ENCODE results near the gene TMEM132D. TPM values are rescaled to one million over a fixed set of nuclear protein-coding genes. Genes with fewer than 3 reads are reported as not detected.

Gene TMEM132D
- total and polyA plus RNA-seq, 4 experiments from 2014 or later = not detected

GRCh38 chr12:129258781-129259318 is 645.0 kb downstream of the TMEM132D start:
- H3K4me1 Mint-ChIP-seq = no peaks in the 10 kb centered on the region
- intact Hi-C loops (cut with micrococcal nuclease) = no loop called here
- ChIA-PET POLR2A (ENCODE audit: partially characterized antibody) (no interaction called here), CTCF (ENCODE audit: partially characterized antibody) (no interaction called here)
- H3K4me1 ChIP-seq (ENCODE audit: insufficient read depth, low read length) = no peaks in the 10 kb centered on the region
- peaks cover 4 to 26% (median 13%) of the 10 kb centered on the region in 8 donors for H3K9me3 Mint-ChIP-seq
- no peak for DNase-seq
- no peaks in the 10 kb centered on the region for H3K36me3 Mint-ChIP-seq
- no peaks in the 10 kb centered on the region for H3K27me3 Mint-ChIP-seq
- no peak overlapping the region for H3K27ac ChIP-seq (ENCODE audit: low read depth, low read length)
- H3K4me3 Mint-ChIP-seq = no peak overlapping the region
- no peaks in the 10 kb centered on the region for H3K36me3 ChIP-seq (ENCODE audit: insufficient read depth, low read length)
- no peak overlapping the region for H3K4me3 ChIP-seq (ENCODE audit: low read length in 2 of 2)
- H3K27me3 ChIP-seq (ENCODE audit: insufficient read depth, low read length) = no peaks in the 10 kb centered on the region
- H3K9me3 ChIP-seq (ENCODE audit: control insufficient read depth in 1 of 2, low read length in 2 of 2) = no peaks in the 10 kb centered on the region
- no peak overlapping the region for H3K27ac Mint-ChIP-seq

GRCh38 chr12:129257524-129257923 is 646.3 kb downstream of the TMEM132D start:
- no peaks in the 10 kb centered on the region for H3K4me1 Mint-ChIP-seq
- Histone ChIP-seq H3K4me1 (ENCODE audit: insufficient read depth, low read length) (no peaks in the 10 kb centered on the region), H3K4me3 (ENCODE audit: low read length in 2 of 2) (no peak overlapping the region), H3K9me3 (ENCODE audit: control insufficient read depth in 1 of 2, low read length in 2 of 2) (no peaks in the 10 kb centered on the region), H3K36me3 (ENCODE audit: insufficient read depth, low read length) (no peaks in the 10 kb centered on the region), H3K27ac (ENCODE audit: low read depth, low read length) (no peak overlapping the region), H3K27me3 (ENCODE audit: insufficient read depth, low read length) (no peaks in the 10 kb centered on the region)
- H3K36me3 Mint-ChIP-seq = no peaks in the 10 kb centered on the region
- POLR2A ChIA-PET (ENCODE audit: partially characterized antibody) = no interaction called here
- H3K27ac Mint-ChIP-seq = no peak overlapping the region
- CTCF ChIA-PET (ENCODE audit: partially characterized antibody) = no interaction called here
- intact Hi-C loops (cut with micrococcal nuclease) = no loop called here
- peaks cover 4 to 17% (median 8%) of the 10 kb centered on the region in 8 donors for H3K9me3 Mint-ChIP-seq
- DNase-seq = no peak
- no peak overlapping the region for H3K4me3 Mint-ChIP-seq
- no peaks in the 10 kb centered on the region for H3K27me3 Mint-ChIP-seq

- H3K9me3 Mint-ChIP-seq = peaks cover 0 to 18% (median 12%) of the 10 kb centered on the region in 8 donors
- no peak overlapping the region for H3K27ac Mint-ChIP-seq
- H3K4me1 Mint-ChIP-seq = no peaks in the 10 kb centered on the region
- CTCF ChIA-PET (ENCODE audit: partially characterized antibody) = no interaction called here
- H3K4me3 Mint-ChIP-seq = no peak overlapping the region
- no peaks in the 10 kb centered on the region for H3K4me1 ChIP-seq (ENCODE audit: insufficient read depth, low read length)
- no peaks in the 10 kb centered on the region for H3K9me3 ChIP-seq (ENCODE audit: control insufficient read depth in 1 of 2, low read length in 2 of 2)
- H3K36me3 ChIP-seq (ENCODE audit: insufficient read depth, low read length) = no peaks in the 10 kb centered on the region
- no peak overlapping the region for H3K4me3 ChIP-seq (ENCODE audit: low read length in 2 of 2)
- POLR2A ChIA-PET (ENCODE audit: partially characterized antibody) = no interaction called here
- no peaks in the 10 kb centered on the region for H3K27me3 Mint-ChIP-seq
- no peaks in the 10 kb centered on the region for H3K27me3 ChIP-seq (ENCODE audit: insufficient read depth, low read length)
- intact Hi-C loops (cut with micrococcal nuclease) = no loop called here
- H3K36me3 Mint-ChIP-seq = peaks cover 0 to 1% of the 10 kb centered on the region in 2 donors
- no peak overlapping the region for H3K27ac ChIP-seq (ENCODE audit: low read depth, low read length)
- no peak for DNase-seq
Measured at GRCh38 chr12:129246630-129247029, 657.2 kb downstream of the TMEM132D start.

GRCh38 chr12:129245769-129246168 is 658.1 kb downstream of the TMEM132D start:
- CTCF ChIA-PET (ENCODE audit: partially characterized antibody) = no interaction called here
- intact Hi-C loops (cut with micrococcal nuclease) = no loop called here
- Histone ChIP-seq H3K27me3 (ENCODE audit: insufficient read depth, low read length) (no peaks in the 10 kb centered on the region), H3K4me3 (ENCODE audit: low read length in 2 of 2) (no peak overlapping the region), H3K9me3 (ENCODE audit: control insufficient read depth in 1 of 2, low read length in 2 of 2) (no peaks in the 10 kb centered on the region), H3K27ac (ENCODE audit: low read depth, low read length) (no peak overlapping the region), H3K4me1 (ENCODE audit: insufficient read depth, low read length) (no peaks in the 10 kb centered on the region), H3K36me3 (ENCODE audit: insufficient read depth, low read length) (no peaks in the 10 kb centered on the region)
- Mint-ChIP-seq H3K27ac (no peak overlapping the region), H3K4me1 (no peaks in the 10 kb centered on the region), H3K4me3 (no peak overlapping the region), H3K36me3 (peaks cover 0 to 1% of the 10 kb centered on the region in 2 donors), H3K27me3 (no peaks in the 10 kb centered on the region), H3K9me3 (peaks cover under 1 to 19% (median 15%) of the 10 kb centered on the region in 8 donors)
- no peak for DNase-seq
- POLR2A ChIA-PET (ENCODE audit: partially characterized antibody) = no interaction called here

GRCh38 chr12:129241852-129242251 is 662.0 kb downstream of the TMEM132D start:
- ChIA-PET POLR2A (ENCODE audit: partially characterized antibody) (no interaction called here), CTCF (ENCODE audit: partially characterized antibody) (no interaction called here)
- H3K27me3 Mint-ChIP-seq = peaks cover 0 to 1% of the 10 kb centered on the region in 2 donors
- Histone ChIP-seq H3K27ac (ENCODE audit: low read depth, low read length) (no peak overlapping the region), H3K27me3 (ENCODE audit: insufficient read depth, low read length) (no peaks in the 10 kb centered on the region), H3K4me1 (ENCODE audit: insufficient read depth, low read length) (no peaks in the 10 kb centered on the region), H3K4me3 (ENCODE audit: low read length in 2 of 2) (no peak overlapping the region), H3K36me3 (ENCODE audit: insufficient read depth, low read length) (no peaks in the 10 kb centered on the region), H3K9me3 (ENCODE audit: control insufficient read depth in 1 of 2, low read length in 2 of 2) (no peaks in the 10 kb centered on the region)
- no peak overlapping the region for H3K27ac Mint-ChIP-seq
- H3K36me3 Mint-ChIP-seq = no peaks in the 10 kb centered on the region
- intact Hi-C loops (cut with micrococcal nuclease) = no loop called here
- H3K4me1 Mint-ChIP-seq = no peaks in the 10 kb centered on the region
- H3K9me3 Mint-ChIP-seq = peaks cover 0 to 13% (median 7%) of the 10 kb centered on the region in 8 donors
- H3K4me3 Mint-ChIP-seq = no peak overlapping the region
- no peak for DNase-seq

- peaks cover 0 to 1% of the 10 kb centered on the region in 2 donors for H3K27me3 Mint-ChIP-seq
- Histone ChIP-seq H3K9me3 (ENCODE audit: control insufficient read depth in 1 of 2, low read length in 2 of 2) (no peaks in the 10 kb centered on the region), H3K27ac (ENCODE audit: low read depth, low read length) (no peak overlapping the region), H3K36me3 (ENCODE audit: insufficient read depth, low read length) (no peaks in the 10 kb centered on the region), H3K27me3 (ENCODE audit: insufficient read depth, low read length) (no peaks in the 10 kb centered on the region), H3K4me1 (ENCODE audit: insufficient read depth, low read length) (no peaks in the 10 kb centered on the region), H3K4me3 (ENCODE audit: low read length in 2 of 2) (no peak overlapping the region)
- H3K4me3 Mint-ChIP-seq = no peak overlapping the region
- H3K27ac Mint-ChIP-seq = no peak overlapping the region
- DNase-seq = no peak
- H3K4me1 Mint-ChIP-seq = no peaks in the 10 kb centered on the region
- POLR2A ChIA-PET (ENCODE audit: partially characterized antibody) = no interaction called here
- H3K9me3 Mint-ChIP-seq = peaks cover 0 to 13% (median 6%) of the 10 kb centered on the region in 8 donors
- H3K36me3 Mint-ChIP-seq = no peaks in the 10 kb centered on the region
- CTCF ChIA-PET (ENCODE audit: partially characterized antibody) = no interaction called here
- intact Hi-C loops (cut with micrococcal nuclease) = no loop called here
Measured at GRCh38 chr12:129237881-129238280, 665.9 kb downstream of the TMEM132D start.

GRCh38 chr12:129234209-129234608 is 669.6 kb downstream of the TMEM132D start:
- peaks cover 0 to 1% of the 10 kb centered on the region in 2 donors for H3K27me3 Mint-ChIP-seq
- H3K27ac ChIP-seq (ENCODE audit: low read depth, low read length) = no peak overlapping the region
- no peak overlapping the region for H3K27ac Mint-ChIP-seq
- no peak overlapping the region for H3K4me3 ChIP-seq (ENCODE audit: low read length in 2 of 2)
- H3K4me1 Mint-ChIP-seq = no peaks in the 10 kb centered on the region
- ChIA-PET CTCF (ENCODE audit: partially characterized antibody) (no interaction called here), POLR2A (ENCODE audit: partially characterized antibody) (no interaction called here)
- H3K9me3 Mint-ChIP-seq = peaks cover 0 to 8% (median 5%) of the 10 kb centered on the region in 8 donors
- intact Hi-C loops (cut with micrococcal nuclease) = no loop called here
- no peaks in the 10 kb centered on the region for H3K36me3 Mint-ChIP-seq
- H3K9me3 ChIP-seq (ENCODE audit: control insufficient read depth in 1 of 2, low read length in 2 of 2) = no peaks in the 10 kb centered on the region
- H3K36me3 ChIP-seq (ENCODE audit: insufficient read depth, low read length) = no peaks in the 10 kb centered on the region
- H3K4me3 Mint-ChIP-seq = no peak overlapping the region
- DNase-seq = no peak
- no peaks in the 10 kb centered on the region for H3K4me1 ChIP-seq (ENCODE audit: insufficient read depth, low read length)
- H3K27me3 ChIP-seq (ENCODE audit: insufficient read depth, low read length) = no peaks in the 10 kb centered on the region

- H3K9me3 Mint-ChIP-seq = peaks cover 0 to 9% (median 3%) of the 10 kb centered on the region in 8 donors
- DNase-seq = no peak
Measured at GRCh38 chr12:129231491-129231890, 672.3 kb downstream of the TMEM132D start.

More at GRCh38 chr12:129231491-129231890, 672.3 kb downstream of the TMEM132D start:
- POLR2A ChIA-PET (ENCODE audit: partially characterized antibody) = no interaction called here
- no peaks in the 10 kb centered on the region for H3K36me3 Mint-ChIP-seq
- Histone ChIP-seq H3K27me3 (ENCODE audit: insufficient read depth, low read length) (no peaks in the 10 kb centered on the region), H3K9me3 (ENCODE audit: control insufficient read depth in 1 of 2, low read length in 2 of 2) (no peaks in the 10 kb centered on the region), H3K36me3 (ENCODE audit: insufficient read depth, low read length) (no peaks in the 10 kb centered on the region), H3K4me3 (ENCODE audit: low read length in 2 of 2) (no peak overlapping the region), H3K27ac (ENCODE audit: low read depth, low read length) (no peak overlapping the region), H3K4me1 (ENCODE audit: insufficient read depth, low read length) (no peaks in the 10 kb centered on the region)
- H3K4me3 Mint-ChIP-seq = no peak overlapping the region
- H3K4me1 Mint-ChIP-seq = no peaks in the 10 kb centered on the region
- no peaks in the 10 kb centered on the region for H3K27me3 Mint-ChIP-seq
- CTCF ChIA-PET (ENCODE audit: partially characterized antibody) = no interaction called here
- no peak overlapping the region for H3K27ac Mint-ChIP-seq
- intact Hi-C loops (cut with micrococcal nuclease) = no loop called here

Data from CD4-positive, alpha-beta memory T cell (primary cell).